Body of pancreas (tissue), 4 donors: ENCODE measurements around the gene CASTOR1. TPM values are rescaled to one million over a fixed set of nuclear protein-coding genes. Genes with fewer than 3 reads are reported as not detected.

Experiments
- ATAC-seq: fragments of 150-250 bp; one replicate; pipeline ENCODE4 v1.9.1; 2016
- DNase-seq, 4 donors: peaks; one replicate each; pipeline ENCODE4 v3.0.0-alpha.2; 2019
- H3K27ac ChIP-seq, 4 donors: fragments of 200-600 bp; sonication (generic); 1 replicate in 3 of 4; 2 replicates in 1 of 4; pipeline versions ENCODE4 v1.5.1 to v1.6.1; 2016 to 2019; ENCODE audit warnings: mild to moderate bottlenecking in 1 of 4, mixed read lengths in 1 of 4, moderate library complexity in 1 of 4
- H3K27me3 ChIP-seq, 2 donors: fragments of 200-600 bp; sonication (generic); one replicate each; pipeline ENCODE4 v1.6.0; 2016; ENCODE audit warnings: mild to moderate bottlenecking in 1 of 2
- H3K36me3 ChIP-seq, 2 donors: fragments of 200-600 bp; sonication (generic); replicated peaks in 1 of 2; 2 replicates each; pipeline ENCODE4 v1.5.1; 2016; ENCODE audit warnings: low read depth in 2 of 2; ENCODE audit not compliant: insufficient read depth in 1 of 2
- H3K4me1 ChIP-seq: fragments of 200-600 bp; sonication (generic); one replicate; pipeline ENCODE4 v1.6.0; 2016
- H3K4me3 ChIP-seq, 2 donors: fragments of 200-600 bp; sonication (generic); 1 replicate in 1 of 2; 2 replicates in 1 of 2; pipeline ENCODE4 v1.5.1; 2016 to 2019
- H3K9me3 ChIP-seq, 3 donors: fragments of 200-600 bp; sonication (generic); 1 replicate in 2 of 3; 2 replicates in 1 of 3; pipeline ENCODE4 v1.5.1; 2016
- CTCF ChIP-seq, 7 experiments: fragments of 450-650 bp in 4 of 7; fragments of 200-600 bp in 3 of 7; sonication (generic) in 3 of 7; IDR thresholded peaks; one replicate each; pipeline ENCODE4 v1.5.1; 2016 to 2019; ENCODE audit warnings: antibody characterized with exemption in 7 of 7
- POLR2A ChIP-seq, 3 donors: fragments of 450-650 bp; IDR thresholded peaks; one replicate each; pipeline ENCODE4 v1.6.1; 2016; ENCODE audit warnings: antibody characterized with exemption in 3 of 3, mild to moderate bottlenecking in 2 of 3
- WGBS, 2 donors: methylation state at CpG; one replicate each; pipeline ENCODE4 v1.1.5; 2017; 5-methylcytosine and 5-hydroxymethylcytosine counted together
- intact Hi-C: fragments of 100-400 bp; cut with DNase I; formaldehyde crosslinking; loops from one replicate; pipeline ENCODE4 v1.15.1; 2023
- total RNA-seq, 2 donors: library from RNA; depleted of rRNA; stranded (reverse); fragments of >200 nt; gene quantifications; one replicate each; pipeline ENCODE4 v1.1.0, GENCODE V29; 2016

Gene CASTOR1
- total RNA-seq, 2 donors from 2014 or later: 4.2 to 21.4 TPM

- H3K27me3 ChIP-seq: no peaks in the 10 kb centered on the region
- H3K36me3 ChIP-seq: peaks cover 5 to 11% of the 10 kb centered on the region in 2 donors
- intact Hi-C loops: no loop called here
- ATAC-seq: no peak
- no peak for DNase-seq
- H3K4me3 ChIP-seq: no peak overlapping the region
- H3K4me1 ChIP-seq: peaks cover 40% of the 10 kb centered on the region
- WGBS, 2 donors: 76 to 87% methylated on average over 3 of the region's 3 CpGs
- TF ChIP-seq POLR2A (IDR thresholded peaks at IDR 0.05): no peak
- no peak for TF ChIP-seq CTCF (IDR thresholded peaks at IDR 0.05)
- peak overlapping the region in 3 of 4 donors; percentile 5 to 94 (median 92) for H3K27ac ChIP-seq
- no peaks in the 10 kb centered on the region for H3K9me3 ChIP-seq
Observed at GRCh38 chr22:30328466-30329049, 39.3 kb upstream of the CASTOR1 start.

GRCh38 chr22:30327864-30328345 is 38.6 kb upstream of the CASTOR1 start:
- Histone ChIP-seq H3K36me3 (peaks cover 0 to 4% of the 10 kb centered on the region in 2 donors), H3K4me1 (peaks cover 42% of the 10 kb centered on the region), H3K27me3 (no peaks in the 10 kb centered on the region), H3K9me3 (no peaks in the 10 kb centered on the region), H3K27ac (peak overlapping the region; percentile 78 to 94 (median 86)), H3K4me3 (no peak overlapping the region)
- intact Hi-C loops: no loop called here
- 31 to 51% methylated on average over 5 of the region's 5 CpGs for WGBS, 2 donors
- peak; percentile 31 for ATAC-seq
- TF ChIP-seq POLR2A (IDR thresholded peaks at IDR 0.05) (no peak), CTCF (IDR thresholded peaks at IDR 0.05) (peak in 5 of 7 experiments; percentile 21 to 52 (median 44))
- DNase-seq: peak; percentile 41 to 59 (median 58)

GRCh38 chr22:30326706-30327362 is 37.5 kb upstream of the CASTOR1 start, which contains the start of gene TBC1D10A:
TSS of gene TBC1D10A (minus strand) at chr22:30326941. CDS start at chr22:30326881, 60 bp downstream.
- peak; percentile 97 to 98 (median 98) for DNase-seq
- intact Hi-C loops: no loop called here
- Histone ChIP-seq H3K27me3 (no peaks in the 10 kb centered on the region), H3K4me1 (peaks cover 42% of the 10 kb centered on the region), H3K36me3 (no peaks in the 10 kb centered on the region), H3K9me3 (no peaks in the 10 kb centered on the region), H3K27ac (peak within 1 kb of the TSS; percentile 78 to 94 (median 86)), H3K4me3 (peak within 1 kb of the TSS; percentile 76 to 86)
- 0 to 1% methylated on average over 3 to 64 of the region's 69 CpGs for WGBS, 2 donors
- TF ChIP-seq CTCF (IDR thresholded peaks at IDR 0.05) (peak in 1 of 7 experiments; percentile 21), POLR2A (IDR thresholded peaks at IDR 0.05) (peak; percentile 84 to 88 (median 87))
- peak; percentile 94 for ATAC-seq

- DNase-seq: peak; percentile 41 to 55 (median 46)
- ATAC-seq: peak; percentile 18
- Histone ChIP-seq H3K4me3 (peak overlapping the region; percentile 76 to 86), H3K27ac (peak overlapping the region; percentile 67 to 92 (median 83)), H3K9me3 (no peaks in the 10 kb centered on the region), H3K27me3 (no peaks in the 10 kb centered on the region), H3K4me1 (peaks cover 46% of the 10 kb centered on the region), H3K36me3 (no peaks in the 10 kb centered on the region)
- TF ChIP-seq CTCF (IDR thresholded peaks at IDR 0.05): no peak
- no peak for TF ChIP-seq POLR2A (IDR thresholded peaks at IDR 0.05)
- 0 to 2% methylated on average over 8 to 33 of the region's 34 CpGs for WGBS, 2 donors
- intact Hi-C loops: no loop called here
Observed at GRCh38 chr22:30326255-30326705, 37.0 kb upstream of the CASTOR1 start.
